Neutrophil (primary cell): Measurements from ENCODE around the gene SEL1L2.

Experiments used
- H3K27ac ChIP-seq: fragments of 200-600 bp; sonication (generic); 2 replicates; pipeline ENCODE4 v1.5.1; 2016; ENCODE audit warnings: mild to moderate bottlenecking, moderate library complexity
- H3K27me3 ChIP-seq: fragments of 200-600 bp; sonication (generic); 2 replicates; pipeline ENCODE4 v1.6.0; 2016; ENCODE audit warnings: mild to moderate bottlenecking
- H3K36me3 ChIP-seq: fragments of 200-600 bp; sonication (generic); 2 replicates; pipeline ENCODE4 v1.5.1; 2017
- H3K4me1 ChIP-seq, 2 experiments: fragments of 200-600 bp in 1 of 2; sonication (generic) in 1 of 2; 1 replicate in 1 of 2; 2 replicates in 1 of 2; pipeline versions ENCODE4 v1.5.1 to v1.6.1; 2013 to 2016; ENCODE audit warnings: low read depth in 1 of 2, low read length in 1 of 2, mild to moderate bottlenecking in 1 of 2, moderate library complexity in 1 of 2; ENCODE audit not compliant: control insufficient read depth in 1 of 2, insufficient read depth in 1 of 2
- H3K4me3 ChIP-seq, 2 experiments: fragments of 200-600 bp in 1 of 2; sonication (generic) in 1 of 2; 1 replicate in 1 of 2; 2 replicates in 1 of 2; pipeline ENCODE4 v1.5.1; 2013 to 2016; ENCODE audit warnings: low read depth in 1 of 2, low read length in 1 of 2, mild to moderate bottlenecking in 1 of 2, moderate library complexity in 1 of 2
- H3K9me3 ChIP-seq: fragments of 200-600 bp; sonication (generic); 2 replicates; pipeline ENCODE4 v1.5.1; 2016
- CTCF ChIP-seq: fragments of 200-600 bp; sonication (generic); IDR thresholded peaks from 2 replicates; pipeline ENCODE4 v1.5.1; 2016; ENCODE audit warnings: antibody characterized with exemption

The SEL1L2 gene

GRCh38 chr20:13910492-13910891 is 79.9 kb downstream of the SEL1L2 start:
- Histone ChIP-seq H3K4me1 (no peaks in the 10 kb centered on the region), H3K27ac (no peak overlapping the region), H3K36me3 (no peaks in the 10 kb centered on the region), H3K9me3 (no peaks in the 10 kb centered on the region), H3K4me3 (no peak overlapping the region), H3K27me3 (peaks cover 16% of the 10 kb centered on the region)
- TF ChIP-seq CTCF: no peak

GRCh38 chr20:13909067-13909466 is 81.3 kb downstream of the SEL1L2 start:
- Histone ChIP-seq H3K36me3 (no peaks in the 10 kb centered on the region), H3K27ac (no peak overlapping the region), H3K27me3 (peaks cover 18% of the 10 kb centered on the region), H3K4me3 (no peak overlapping the region), H3K4me1 (no peaks in the 10 kb centered on the region), H3K9me3 (no peaks in the 10 kb centered on the region)
- no peak for TF ChIP-seq CTCF

- Histone ChIP-seq H3K4me3 (no peak overlapping the region), H3K36me3 (no peaks in the 10 kb centered on the region), H3K4me1 (no peaks in the 10 kb centered on the region), H3K27ac (no peak overlapping the region), H3K27me3 (peaks cover 3% of the 10 kb centered on the region), H3K9me3 (no peaks in the 10 kb centered on the region)
- TF ChIP-seq CTCF: no peak
Observed at GRCh38 chr20:13904766-13905165, 85.6 kb downstream of the SEL1L2 start.

- H3K27me3 ChIP-seq: peaks cover 3% of the 10 kb centered on the region
- peaks cover 0 to 8% of the 10 kb centered on the region in 2 experiments for H3K4me1 ChIP-seq
- H3K4me3 ChIP-seq: no peak overlapping the region
- H3K27ac ChIP-seq: no peak overlapping the region
- H3K36me3 ChIP-seq: no peaks in the 10 kb centered on the region
- H3K9me3 ChIP-seq: no peaks in the 10 kb centered on the region
- no peak for TF ChIP-seq CTCF
Observed at GRCh38 chr20:13900496-13900895, 89.9 kb downstream of the SEL1L2 start.

- Histone ChIP-seq H3K4me3 (no peak overlapping the region), H3K4me1 (peaks cover 0 to 8% of the 10 kb centered on the region in 2 experiments), H3K36me3 (no peaks in the 10 kb centered on the region), H3K9me3 (no peaks in the 10 kb centered on the region), H3K27ac (no peak overlapping the region), H3K27me3 (peaks cover 1% of the 10 kb centered on the region)
- TF ChIP-seq CTCF: no peak
Observed at GRCh38 chr20:13898012-13898612, 92.3 kb downstream of the SEL1L2 start.
